DMS53 treated with DMSO at 0.1 percent for 48 hours (cell line): ENCODE data around the gene SLC1A4.
"Not testable (repeated sequence)": the region's sequence is repeated elsewhere in the genome, so short reads cannot be mapped to it uniquely, and the experiment has no call there.

ENCODE experiments used
- DNase-seq: peaks from one replicate; lab custom pipeline; 2025; ENCODE audit not compliant: unreplicated experiment; lab: John Stamatoyannopoulos, UW

Gene SLC1A4

DNA sequence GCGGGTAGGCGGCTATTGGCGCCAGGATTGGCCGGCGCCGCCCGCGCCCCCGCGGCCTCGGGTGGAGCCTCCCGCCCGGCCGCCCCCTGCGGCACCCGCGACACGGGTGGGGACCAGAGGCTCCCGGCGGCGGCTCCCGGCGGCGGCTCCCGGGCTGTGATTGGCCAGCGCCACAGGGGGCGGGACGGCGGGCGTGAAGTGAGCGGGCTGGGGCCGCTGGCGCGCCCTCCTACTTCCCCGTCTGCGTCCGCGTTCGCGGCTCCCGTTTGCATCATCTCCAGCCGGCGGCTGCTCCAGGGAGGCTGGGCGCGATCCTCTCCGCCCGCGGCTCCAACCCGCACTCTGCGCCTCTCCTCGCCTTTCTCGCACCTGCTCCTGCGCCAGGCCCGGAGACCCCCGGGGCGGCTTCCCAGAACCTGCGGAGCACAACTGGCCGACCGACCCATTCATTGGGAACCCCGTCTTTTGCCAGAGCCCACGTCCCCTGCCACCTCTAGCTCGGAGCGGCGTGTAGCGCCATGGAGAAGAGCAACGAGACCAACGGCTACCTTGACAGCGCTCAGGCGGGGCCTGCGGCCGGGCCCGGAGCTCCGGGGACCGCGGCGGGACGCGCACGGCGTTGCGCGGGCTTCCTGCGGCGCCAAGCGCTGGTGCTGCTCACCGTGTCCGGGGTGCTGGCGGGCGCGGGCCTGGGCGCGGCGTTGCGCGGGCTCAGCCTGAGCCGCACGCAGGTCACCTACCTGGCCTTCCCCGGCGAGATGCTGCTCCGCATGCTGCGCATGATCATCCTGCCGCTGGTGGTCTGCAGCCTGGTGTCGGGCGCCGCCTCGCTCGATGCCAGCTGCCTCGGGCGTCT, at the start of gene SLC1A4:
Gene SLC1A4 (plus strand): TSS at position 274 of the 856 bp plus-strand sequence. CDS start 245 bp downstream, at position 519.
- peak; percentile 89 for DNase-seq

DNA sequence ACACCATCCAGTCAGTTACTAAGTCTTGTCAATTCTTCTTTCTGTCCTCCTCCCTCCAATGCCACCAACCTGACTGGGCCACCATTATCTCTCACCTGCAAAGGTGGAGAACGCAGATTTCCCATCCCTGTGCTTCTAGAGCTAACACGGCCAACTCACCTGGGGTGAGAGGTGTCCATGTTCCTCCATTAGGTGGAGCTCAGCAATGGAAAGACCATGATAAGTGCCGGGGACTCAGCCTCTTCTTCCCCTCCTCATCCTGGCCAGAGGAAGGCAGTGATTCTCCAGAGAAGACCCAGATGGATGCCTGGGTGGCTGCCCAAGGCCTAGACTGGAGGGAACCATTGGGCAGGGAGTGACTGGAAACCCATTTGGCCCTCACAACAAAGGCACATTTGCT, 48.1 kb upstream of the SLC1A4 start:
- DNase-seq, result no peak

DNA sequence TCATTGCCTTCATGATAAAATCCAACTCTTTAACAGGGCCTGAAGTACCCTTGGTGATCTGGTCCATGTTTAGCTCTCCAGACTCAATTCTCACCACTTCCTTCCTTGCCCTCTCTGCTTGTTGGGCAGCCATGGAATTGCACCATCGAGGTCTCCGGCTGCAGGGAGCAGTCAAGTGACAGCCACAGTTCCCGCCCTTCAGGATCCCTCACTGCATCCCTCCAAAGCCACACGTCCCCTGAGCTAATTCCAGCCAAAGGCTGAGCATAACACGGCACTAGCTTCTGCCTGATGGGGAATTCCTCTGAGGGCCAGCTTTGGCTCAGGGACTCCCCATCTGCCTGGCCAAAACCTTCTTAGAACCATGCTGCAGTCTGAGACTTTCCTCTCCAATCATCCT, 47.4 kb upstream of the SLC1A4 start:
- DNase-seq, result no peak

DNA sequence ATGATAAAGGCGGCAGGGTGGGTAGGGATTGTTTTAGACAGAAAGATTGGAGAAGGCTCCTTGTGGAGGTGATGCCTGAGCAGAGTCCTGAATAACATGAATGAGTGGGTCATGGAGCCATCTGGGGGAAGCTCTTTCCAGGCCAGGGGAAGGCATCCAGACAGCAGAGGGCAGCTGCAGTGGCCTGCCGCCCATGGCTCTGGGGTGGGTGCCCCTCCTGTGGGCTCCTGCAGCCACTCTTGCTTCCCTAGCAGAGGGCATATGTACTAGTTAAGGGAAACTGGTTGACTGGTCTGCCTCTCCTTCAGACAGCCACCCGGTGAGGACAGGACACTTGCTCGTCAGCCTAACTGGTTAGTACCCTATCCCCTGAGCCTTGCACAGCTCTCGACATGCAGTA, 46.5 kb upstream of the SLC1A4 start:
- no peak for DNase-seq

DNA sequence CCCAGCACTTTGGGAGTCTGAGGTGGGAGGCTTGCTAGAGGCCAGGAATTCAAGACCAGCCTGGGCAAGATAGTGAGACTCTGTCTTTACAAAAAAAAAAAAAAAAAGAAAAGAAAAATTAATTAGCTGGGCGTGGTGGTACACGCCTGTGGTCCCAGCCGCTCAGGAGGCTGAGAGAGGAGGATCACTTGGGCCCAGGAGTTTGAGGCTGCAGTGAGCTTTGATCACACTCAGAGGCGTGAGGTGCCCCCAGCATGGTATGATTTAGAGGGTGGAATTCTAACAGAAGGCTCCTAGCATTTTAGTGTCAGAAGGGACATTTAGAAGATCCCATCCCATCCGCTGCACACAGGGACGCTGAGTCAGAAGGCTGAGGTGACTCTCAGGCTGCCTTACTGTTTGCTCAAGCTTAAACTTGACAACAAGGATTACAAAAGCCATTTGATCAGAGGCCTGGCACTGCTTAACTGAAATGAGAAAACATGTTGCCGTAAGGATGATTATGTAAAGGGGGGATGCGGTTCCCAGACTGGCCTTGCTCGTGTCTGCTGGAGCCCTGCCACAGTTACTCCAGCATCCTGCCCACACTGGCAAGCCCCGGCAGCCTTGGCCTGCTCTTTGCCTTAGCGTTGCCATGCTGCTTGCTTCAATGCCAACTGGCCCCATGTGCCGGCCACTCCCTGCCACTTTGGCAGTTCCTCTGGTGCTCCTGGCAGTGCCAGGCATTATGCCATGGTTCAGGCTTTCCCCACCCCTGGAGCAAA, 45.6 kb upstream of the SLC1A4 start:
- peak; percentile 75 for DNase-seq

DNA sequence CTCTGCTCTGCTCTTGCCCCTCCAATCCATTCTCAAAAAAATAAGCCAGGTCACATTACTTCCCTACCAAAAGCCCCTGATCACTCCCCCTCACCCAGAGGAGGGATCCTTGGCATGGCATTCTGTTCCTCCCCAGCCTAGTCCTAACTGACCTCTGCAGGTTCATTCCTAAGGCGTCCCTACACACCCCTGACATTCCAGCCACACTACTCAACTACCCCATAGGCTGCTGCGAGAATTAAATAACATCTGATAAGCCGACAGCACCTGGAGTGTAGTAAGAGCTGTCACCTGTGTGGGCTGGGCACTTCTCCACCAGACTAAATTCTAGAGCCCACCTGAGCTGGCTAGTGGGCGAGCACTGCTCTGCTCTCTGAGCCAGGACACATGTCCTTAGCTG, 44.7 kb upstream of the SLC1A4 start:
- no peak for DNase-seq

DNA sequence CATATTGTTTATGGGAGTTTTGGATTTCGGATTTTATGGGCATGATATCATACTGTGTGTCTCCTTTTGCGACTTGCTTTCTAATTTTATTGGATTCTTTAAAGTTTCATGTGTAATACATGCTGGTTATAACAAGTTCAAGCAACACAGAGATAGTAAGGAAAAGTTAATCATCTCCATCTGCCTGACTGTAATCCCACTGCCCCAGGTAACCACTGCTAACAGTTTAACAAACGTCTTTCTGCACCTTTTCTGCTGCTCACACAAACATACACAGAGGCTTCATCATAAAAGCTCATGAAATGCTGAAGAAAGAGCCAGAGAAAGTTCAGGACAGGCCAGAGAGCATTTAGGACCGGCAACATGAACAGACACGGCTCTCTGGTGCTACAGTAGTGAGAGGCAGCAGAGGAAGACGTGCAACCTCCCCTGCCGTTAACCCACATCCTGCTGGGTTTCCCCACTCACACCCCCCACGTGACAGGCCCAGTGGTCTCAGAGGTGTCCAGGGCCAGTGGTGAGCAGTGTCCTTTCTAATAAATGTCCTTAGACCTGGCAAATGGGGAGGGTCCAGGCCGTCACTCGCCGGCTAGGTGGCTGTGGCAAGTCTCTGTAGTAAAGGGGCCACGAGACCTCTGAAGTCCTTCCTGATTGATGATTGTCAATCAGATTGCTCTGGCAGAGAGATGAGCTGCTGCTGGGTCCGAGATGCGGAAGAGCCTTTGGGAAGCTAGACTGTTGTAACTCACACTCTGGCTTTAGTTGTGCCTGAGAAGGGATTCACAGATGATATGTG, 43.0 kb upstream of the SLC1A4 start:
- DNase-seq, result no peak

DNA sequence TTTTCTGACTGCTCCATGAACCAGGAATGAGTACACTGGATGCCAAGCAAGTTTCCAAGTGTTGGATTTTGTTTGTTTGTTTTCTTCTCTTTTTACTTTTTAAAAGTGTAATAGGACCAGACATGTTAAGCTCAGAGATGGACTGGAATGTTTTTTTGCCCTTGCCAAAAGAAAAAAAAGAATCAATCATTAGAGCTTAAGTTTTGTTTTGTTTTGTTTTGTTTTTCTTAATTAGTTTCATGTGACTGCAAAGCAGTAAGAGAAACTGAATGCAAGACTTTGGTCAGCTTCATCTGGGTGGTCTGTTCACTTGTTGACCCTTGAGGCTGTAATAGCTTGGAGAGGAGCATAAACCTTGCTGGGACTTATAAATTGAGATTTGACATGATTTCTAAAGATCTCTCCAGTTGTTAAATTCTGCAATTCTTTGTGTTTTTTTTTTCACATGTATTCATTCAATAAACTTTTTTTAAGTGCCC, 42.4 kb upstream of the SLC1A4 start:
- DNase-seq, result no peak

DNA sequence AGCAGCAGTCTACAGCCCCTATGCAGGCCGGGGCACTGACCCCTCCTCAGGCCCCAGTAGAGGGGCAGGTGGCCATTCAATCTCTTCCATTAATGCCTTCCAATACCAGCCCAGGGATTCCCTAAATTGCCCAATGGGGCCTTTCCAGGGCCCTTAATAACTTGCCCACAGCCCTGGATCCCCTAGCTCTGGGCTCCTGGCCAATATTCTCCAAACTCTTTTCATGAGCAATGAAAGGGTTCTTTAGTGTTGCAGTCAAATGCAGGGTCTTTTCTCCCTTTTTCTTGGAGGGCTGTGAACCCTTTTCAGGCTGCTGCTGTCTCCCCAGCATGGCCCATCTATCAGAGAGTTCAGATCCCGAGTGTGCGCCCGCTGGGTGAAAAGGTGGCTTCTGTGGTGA, 41.3 kb upstream of the SLC1A4 start:
- no peak for DNase-seq

DNA sequence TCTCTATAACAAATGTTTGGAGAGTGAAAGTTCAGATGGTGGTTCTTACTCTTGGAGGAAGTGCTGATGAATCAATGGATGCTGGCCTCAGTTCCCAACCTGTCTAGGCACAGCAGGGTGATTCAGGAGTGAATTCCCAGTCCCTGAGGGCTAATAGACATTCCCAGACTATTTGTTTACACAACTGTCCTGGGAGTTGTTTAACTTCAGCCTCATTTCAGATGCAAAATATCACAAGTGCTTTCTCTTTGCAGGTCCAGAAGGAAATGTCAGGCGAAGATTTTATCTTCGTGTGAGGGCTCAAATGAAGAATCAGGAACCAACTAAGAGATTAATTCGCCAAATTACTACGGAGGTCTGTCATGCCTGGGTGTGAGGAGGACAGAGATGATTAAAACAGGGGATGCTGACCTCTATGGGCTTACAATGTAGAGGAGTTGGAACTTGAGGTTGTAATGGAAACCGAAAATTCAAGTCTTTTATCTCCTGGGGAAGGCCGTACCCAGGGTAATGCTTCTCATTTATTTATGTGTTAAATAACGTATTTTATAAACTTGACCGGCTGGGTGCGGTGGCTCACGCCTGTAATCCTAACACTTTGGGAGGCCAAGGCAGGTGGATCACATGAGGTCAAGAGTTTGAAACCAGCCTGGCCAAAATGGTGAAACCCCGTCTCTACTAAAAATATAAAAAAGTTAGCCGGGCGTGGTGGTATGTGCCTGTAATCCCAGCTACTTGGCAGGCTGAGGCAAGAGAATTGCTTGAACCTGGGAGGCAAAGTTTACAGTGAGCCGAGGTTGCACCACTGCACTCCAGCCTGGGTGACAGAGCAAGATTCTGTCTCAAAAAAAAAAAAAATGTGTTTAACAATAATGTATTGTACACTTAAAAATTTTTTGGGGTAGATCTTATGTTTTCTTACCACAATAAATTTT, 38.7 kb upstream of the SLC1A4 start:
- no peak for DNase-seq

DNA sequence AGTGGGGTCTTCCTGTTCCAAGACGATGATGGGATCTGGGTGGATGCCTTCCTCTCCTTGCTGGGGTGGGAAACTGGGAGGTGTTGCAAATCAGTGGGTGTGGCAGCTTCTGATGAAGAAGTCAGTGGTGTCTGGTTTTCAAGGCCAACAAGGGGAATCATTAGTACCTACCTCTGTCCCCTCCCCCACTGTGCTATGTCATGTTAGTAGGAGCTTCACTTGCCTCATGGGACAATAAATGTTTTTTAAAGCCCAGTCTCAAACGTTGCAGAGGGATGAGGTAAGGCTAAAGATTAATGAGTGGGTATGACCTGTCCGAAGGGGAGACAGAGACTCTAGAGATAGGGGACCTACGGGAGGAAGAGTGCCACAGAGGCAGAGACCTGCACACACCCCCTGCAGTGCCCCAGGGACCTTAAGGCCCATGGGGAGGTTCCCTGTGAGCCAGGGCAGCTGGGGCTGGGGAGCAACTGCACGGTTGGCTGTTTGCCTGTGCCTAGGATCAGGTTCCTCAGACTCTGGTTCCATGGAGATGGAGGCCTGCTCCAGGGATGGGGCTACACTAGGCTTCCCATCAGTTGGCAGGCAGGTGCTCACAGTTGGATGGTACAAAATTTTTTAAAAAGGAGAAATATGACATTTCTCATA, 37.8 kb upstream of the SLC1A4 start:
- DNase-seq, result no peak

DNA sequence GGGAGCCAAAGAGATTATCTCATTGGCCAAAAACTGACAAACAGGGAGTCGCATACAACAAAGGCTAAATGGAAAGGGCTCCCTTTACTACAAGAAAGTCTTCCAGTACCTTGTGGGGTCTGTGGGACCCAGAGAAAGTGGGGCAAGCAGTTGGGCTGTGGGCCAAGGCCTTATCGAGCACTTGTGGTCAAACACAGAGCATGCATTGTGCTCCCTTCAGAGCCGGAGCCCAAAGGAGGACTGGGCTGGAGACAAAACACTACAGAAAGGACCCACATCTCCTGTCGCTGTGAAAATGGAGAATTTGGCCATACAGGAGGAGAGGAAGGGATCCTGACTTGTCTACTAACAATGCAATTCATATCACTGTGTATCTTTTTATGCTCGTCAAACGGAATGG, 37.1 kb upstream of the SLC1A4 start:
- DNase-seq, result no peak

DNA sequence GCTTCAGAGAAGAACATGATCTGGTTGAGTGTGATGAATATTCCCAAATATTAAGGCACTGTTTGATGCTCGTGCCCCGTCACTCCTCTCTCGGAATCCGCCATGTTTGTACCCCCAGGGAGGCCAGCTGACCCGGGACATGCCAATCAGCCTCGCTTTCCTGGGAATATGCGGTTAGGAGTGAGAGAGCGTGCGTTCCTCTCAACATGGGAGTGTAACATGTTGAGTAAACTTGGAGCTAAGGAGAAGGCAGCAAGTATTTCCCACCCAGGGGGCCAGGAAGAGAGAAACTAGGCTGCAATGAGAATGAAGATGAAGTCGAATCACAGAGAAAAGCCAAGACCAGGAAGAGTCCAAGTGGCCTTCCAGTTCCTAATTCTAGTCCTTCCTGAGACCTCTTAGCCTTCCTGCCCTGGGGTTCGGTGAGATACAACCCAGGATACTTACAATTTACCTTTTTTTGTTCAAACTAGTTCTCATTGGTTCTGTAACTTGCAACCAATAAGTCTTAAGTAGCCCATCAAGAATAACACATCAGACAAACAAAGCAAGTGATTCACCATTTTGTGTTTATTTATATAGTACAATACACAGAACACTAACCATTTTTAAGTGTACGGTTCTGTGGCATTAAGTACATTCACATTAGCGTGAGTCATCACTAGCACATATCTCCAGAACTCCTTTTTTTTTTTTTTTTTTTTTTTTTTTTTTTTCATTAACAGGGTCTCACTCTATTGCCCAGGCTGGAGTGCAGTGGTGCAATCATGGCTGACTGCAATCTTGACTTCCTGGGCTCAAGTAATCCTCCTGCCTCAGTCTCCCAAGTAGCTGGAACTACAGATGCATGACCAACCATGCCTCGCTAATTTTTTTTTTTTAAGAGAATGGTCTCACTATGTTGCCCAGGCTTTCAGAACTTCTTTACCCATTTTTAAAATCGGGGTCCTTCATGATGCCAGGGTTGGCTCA, 36.4 kb upstream of the SLC1A4 start:
- DNase-seq, result peak; percentile 87

DNA sequence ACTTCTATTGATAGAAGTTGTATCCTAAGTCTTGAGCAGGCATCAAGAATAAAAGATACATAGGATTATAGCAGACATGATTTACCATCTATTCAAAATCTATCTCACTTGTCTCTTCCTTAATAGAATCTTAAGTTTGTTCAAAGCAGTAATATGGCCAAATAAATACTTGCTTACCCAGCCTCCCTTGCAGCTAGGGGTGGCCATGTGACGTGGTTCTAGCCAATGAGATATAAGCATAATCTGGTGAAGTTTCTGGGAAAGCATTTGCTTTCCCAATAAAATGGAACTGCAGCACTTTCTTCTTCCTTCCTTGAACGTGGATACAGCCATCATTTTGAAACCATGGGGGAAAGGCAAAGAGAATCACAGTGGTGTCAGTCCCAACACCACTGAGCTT, 33.7 kb upstream of the SLC1A4 start:
- no peak for DNase-seq

DNA sequence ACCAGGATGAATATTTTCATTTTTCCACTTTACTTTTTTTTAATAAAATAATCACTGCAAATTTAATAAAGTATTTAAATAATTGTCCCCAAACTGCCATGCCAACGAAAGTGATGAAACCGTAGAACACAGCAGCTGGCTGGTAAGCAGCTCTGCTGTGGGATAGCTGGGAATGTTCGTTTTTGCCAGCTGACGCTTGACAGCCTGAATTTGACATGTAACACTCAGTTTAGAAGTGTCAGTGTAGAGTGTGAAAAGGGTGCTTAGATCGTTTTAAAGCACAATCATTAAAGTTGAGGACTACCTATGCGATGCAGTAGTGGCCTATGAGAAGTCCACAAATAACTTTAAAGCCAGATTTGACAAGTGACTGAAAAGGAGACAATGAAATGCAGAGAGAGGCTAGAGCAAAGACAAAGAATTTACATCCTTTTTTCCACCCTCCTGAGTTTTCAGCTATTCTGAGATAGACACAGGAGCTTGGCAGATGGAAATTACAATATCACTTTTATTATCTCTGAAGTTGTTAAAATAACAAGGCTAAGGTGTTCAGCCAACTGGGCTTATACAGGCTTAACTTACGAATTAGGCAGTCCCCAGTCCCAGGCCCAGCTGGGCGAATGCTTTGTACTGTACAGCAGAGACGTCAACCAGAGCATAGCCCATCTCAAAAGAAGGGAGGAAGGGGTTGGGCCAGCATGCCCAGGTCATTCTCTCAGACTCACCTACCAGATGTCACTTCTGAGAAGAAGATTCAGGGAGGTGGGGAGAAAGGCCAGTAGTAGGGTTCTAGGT, 31.9 kb upstream of the SLC1A4 start:
- DNase-seq, result no peak

DNA sequence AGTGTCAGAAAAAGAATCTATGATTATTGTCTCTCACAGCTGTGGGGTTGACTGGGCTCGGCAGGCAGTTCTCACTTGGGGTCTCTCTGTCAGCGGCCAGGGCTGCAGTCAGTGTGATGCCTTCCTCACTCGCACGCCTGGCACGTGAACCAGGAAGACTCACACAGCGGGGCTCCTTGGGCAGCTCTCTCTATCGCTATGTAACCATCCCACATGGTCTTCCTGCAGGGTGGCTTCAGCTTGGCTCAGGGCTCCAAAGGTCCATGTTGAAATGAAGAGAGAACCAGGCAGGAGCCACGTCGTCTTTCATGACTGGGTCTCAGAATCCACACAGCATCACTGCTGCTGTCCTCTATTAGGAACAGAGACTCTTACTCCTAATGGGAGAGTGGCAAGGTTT, 30.6 kb upstream of the SLC1A4 start:
- no peak for DNase-seq

DNA sequence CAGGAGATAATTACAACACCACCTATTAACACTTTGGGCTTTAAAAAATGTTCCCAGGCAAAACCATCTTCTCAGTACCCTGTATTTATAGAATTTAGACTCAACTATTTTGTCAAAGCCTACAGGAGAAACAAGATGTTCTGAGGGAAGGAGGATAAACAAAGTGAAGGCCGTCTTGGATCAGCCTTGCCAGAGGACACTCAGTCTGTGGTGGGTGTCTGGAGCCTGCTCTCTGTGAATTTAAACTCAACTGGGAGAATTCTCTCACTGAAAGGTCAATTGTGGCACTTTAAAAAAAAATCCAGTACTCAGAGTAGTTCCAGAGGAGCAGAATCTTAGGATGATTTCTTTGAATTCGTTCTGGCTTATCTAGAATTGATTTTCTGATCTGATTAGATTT, 28.4 kb upstream of the SLC1A4 start:
- DNase-seq, result no peak

DNA sequence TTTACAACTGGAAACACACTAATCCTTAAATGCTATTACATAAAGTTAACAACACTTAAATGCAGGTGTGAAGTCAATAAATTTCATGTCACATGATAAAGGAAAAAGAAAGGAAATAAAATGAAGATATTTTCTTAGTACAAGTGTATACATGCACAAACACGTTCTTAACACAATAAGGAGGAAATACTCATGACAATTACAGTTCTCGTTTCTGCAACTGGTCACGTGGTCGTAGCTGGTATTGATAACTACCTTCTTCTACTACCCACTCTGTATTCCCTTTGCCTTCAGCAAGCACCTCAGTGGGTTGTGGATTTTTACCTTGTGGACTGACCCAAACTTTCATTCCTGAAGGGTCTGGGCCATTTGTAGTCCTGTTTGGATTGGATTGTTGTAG, 26.1 kb upstream of the SLC1A4 start:
- not testable (repeated sequence) for DNase-seq
